HEK293T (cell line): ENCODE data around the gene TRPM3.

Source experiments
- BHLHE40 ChIP-seq: fragments of 450-650 bp; IDR thresholded peaks from 2 replicates; pipeline ENCODE4 v1.6.1; 2016; ENCODE audit warnings: mild to moderate bottlenecking, moderate library complexity, borderline replicate concordance
- ELF4 ChIP-seq: fragments of 450-650 bp; IDR thresholded peaks from 2 replicates; pipeline ENCODE4 v1.6.1; 2017; ENCODE audit warnings: antibody characterized with exemption
- FOXA1 ChIP-seq: fragments of 450-650 bp; IDR thresholded peaks from 2 replicates; pipeline ENCODE4 v1.6.1; 2016; ENCODE audit warnings: mild to moderate bottlenecking
- FOXK2 ChIP-seq: fragments of 450-650 bp; IDR thresholded peaks from 2 replicates; pipeline ENCODE4 v1.6.1; 2016; ENCODE audit warnings: mild to moderate bottlenecking
- FOXM1 ChIP-seq: fragments of 450-650 bp; IDR thresholded peaks from 2 replicates; pipeline ENCODE4 v1.6.1; 2017; ENCODE audit warnings: mild to moderate bottlenecking, borderline replicate concordance
- LEF1 ChIP-seq: fragments of 450-650 bp; IDR thresholded peaks from 2 replicates; pipeline ENCODE4 v1.6.1; 2017; ENCODE audit warnings: mild to moderate bottlenecking, borderline replicate concordance
- NFRKB ChIP-seq: fragments of 450-650 bp; IDR thresholded peaks from 2 replicates; pipeline ENCODE4 v1.6.1; 2016; ENCODE audit warnings: mild to moderate bottlenecking, moderate library complexity
- SP1 ChIP-seq: fragments of 450-650 bp; IDR thresholded peaks from 2 replicates; pipeline ENCODE4 v1.6.1; 2017
- SUZ12 ChIP-seq: fragments of 450-650 bp; IDR thresholded peaks from 2 replicates; pipeline ENCODE4 v1.6.1; 2016; ENCODE audit warnings: mild to moderate bottlenecking
- TARDBP ChIP-seq: fragments of 450-650 bp; IDR thresholded peaks from 2 replicates; pipeline ENCODE4 v1.6.1; 2016
- ZNF384 ChIP-seq: fragments of 450-650 bp; IDR thresholded peaks from 2 replicates; pipeline ENCODE4 v1.6.1; 2016
- TF ChIP-seq, protein P1 (sequence below): fragments of 450-650 bp; IDR thresholded peaks from 2 replicates; pipeline ENCODE4 v1.6.1; 2016

DNA sequence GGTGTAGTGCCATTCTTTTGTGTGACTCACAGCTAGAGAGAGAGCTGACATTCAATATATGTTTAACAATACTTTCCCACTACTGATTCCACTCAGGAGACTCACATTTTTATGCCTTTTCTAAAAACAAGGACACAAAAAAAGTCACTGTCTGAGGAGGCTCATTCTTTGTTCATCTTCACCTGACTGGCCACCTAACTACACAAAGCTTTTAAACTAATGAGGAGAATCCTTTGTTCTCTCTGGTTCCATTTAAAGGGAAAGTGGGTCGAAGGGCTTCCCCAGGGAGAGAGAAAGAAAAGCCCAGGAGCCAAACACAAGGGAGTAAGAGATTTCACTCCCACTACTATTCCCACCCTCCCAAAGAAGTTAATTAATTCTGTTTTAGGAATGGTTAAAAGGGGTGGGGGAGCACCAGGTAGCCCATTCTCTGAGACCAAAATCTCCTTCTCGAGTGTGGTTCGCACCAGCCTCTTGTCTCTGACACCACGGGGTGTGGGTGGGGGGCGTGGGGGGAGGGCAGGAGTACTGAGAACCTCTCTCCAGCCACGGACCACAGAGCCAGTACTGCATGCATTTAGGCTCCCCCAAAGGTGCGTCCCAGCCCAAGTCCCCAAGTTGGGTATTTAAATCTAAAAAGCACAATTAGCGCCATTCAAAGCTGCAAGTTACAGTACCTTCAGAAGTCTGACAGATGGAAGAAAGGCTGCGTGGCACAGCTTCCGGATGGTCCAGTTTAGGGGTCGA lies 747 bp downstream of the TRPM3 start:
- TF ChIP-seq BHLHE40 (no peak), ELF4 (no peak), FOXM1 (no peak), FOXA1 (no peak), ZNF384 (no peak), SP1 (no peak), NFRKB (no peak), SUZ12 (no peak), FOXK2 (no peak), TARDBP (no peak), LEF1 (no peak)
- TF ChIP-seq, protein P1, sequence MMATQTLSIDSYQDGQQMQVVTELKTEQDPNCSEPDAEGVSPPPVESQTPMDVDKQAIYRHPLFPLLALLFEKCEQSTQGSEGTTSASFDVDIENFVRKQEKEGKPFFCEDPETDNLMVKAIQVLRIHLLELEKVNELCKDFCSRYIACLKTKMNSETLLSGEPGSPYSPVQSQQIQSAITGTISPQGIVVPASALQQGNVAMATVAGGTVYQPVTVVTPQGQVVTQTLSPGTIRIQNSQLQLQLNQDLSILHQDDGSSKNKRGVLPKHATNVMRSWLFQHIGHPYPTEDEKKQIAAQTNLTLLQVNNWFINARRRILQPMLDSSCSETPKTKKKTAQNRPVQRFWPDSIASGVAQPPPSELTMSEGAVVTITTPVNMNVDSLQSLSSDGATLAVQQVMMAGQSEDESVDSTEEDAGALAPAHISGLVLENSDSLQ = no peak
